ENCODE measurements around the gene RPF1. TPM values are rescaled to one million over a fixed set of nuclear protein-coding genes. Genes with fewer than 3 reads are reported as not detected.
"Not testable (repeated sequence)": the region's sequence is repeated elsewhere in the genome, so short reads cannot be mapped to it uniquely, and the experiment has no call there.

Gene RPF1
- 29.9 TPM for total RNA-seq
- long read RNA-seq, transcript RPF1-201 (9 exons, 1,385 nt), result major isoform, 15 of 16 reads
- long read RNA-seq, partial matches to known transcripts, result 1 of 16 reads
- long read RNA-seq, other reads (novel, unspliced or antisense), result 0 of 16 reads

- ATAC-seq (ENCODE audit: poor library complexity) (peak; percentile 98), DNase-seq (peak; percentile 86)
Observed at GRCh38 chr1:84478876-84479868, at the start of gene RPF1. TSS of gene RPF1 (plus strand) at chr1:84479266. CDS start at chr1:84479282, 16 bp downstream.

GRCh38 chr1:84430546-84430945 is 48.5 kb upstream of the RPF1 start:
- DNase-seq, result no peak
- intact Hi-C loops (cut with DNase I), result loop anchor here (10.0 kb wide), 2 partner anchors 324 to 496 kb away; no protein-coding TSS in a partner anchor
- no peak for ATAC-seq (ENCODE audit: poor library complexity)

More at GRCh38 chr1:84478876-84479868, at the start of gene RPF1:
- intact Hi-C loops (cut with DNase I), result no loop called here

- intact Hi-C loops (cut with DNase I), result loop anchor here (10.0 kb wide), 2 partner anchors 321 to 499 kb away; no protein-coding TSS in a partner anchor
- DNase-seq (peak; percentile 45), ATAC-seq (ENCODE audit: poor library complexity) (peak; percentile 91)
Observed at GRCh38 chr1:84433258-84434080, 45.6 kb upstream of the RPF1 start.

- no peak for ATAC-seq (ENCODE audit: poor library complexity)
- intact Hi-C loops (cut with DNase I), result loop anchor here (10.0 kb wide), 2 partner anchors 321 to 499 kb away; no protein-coding TSS in a partner anchor
Observed at GRCh38 chr1:84434081-84434769, 44.8 kb upstream of the RPF1 start.

GRCh38 chr1:84434801-84435549 is 44.1 kb upstream of the RPF1 start:
- ATAC-seq (ENCODE audit: poor library complexity), result no peak
- intact Hi-C loops (cut with DNase I), result loop anchor here (5.0 to 10.0 kb wide), 4 partner anchors 172 to 500 kb away; no protein-coding TSS in a partner anchor
- DNase-seq, result no peak

More at GRCh38 chr1:84434081-84434769, 44.8 kb upstream of the RPF1 start:
- DNase-seq, result no peak

- DNase-seq, result no peak
- intact Hi-C loops (cut with DNase I), result loop anchor here (5.0 to 10.0 kb wide), 4 partner anchors 170 to 502 kb away; no protein-coding TSS in a partner anchor
- peak; percentile 34 for ATAC-seq (ENCODE audit: poor library complexity)
Observed at GRCh38 chr1:84436876-84437655, 42.0 kb upstream of the RPF1 start.

- intact Hi-C loops (cut with DNase I), result loop anchor here (10.0 kb wide), 1 partner anchor 493 kb away; no protein-coding TSS in a partner anchor
- peak; percentile 92 for ATAC-seq (ENCODE audit: poor library complexity)
- no peak for DNase-seq
Observed at GRCh38 chr1:84442256-84442655, 36.8 kb upstream of the RPF1 start.

GRCh38 chr1:84442747-84443646 is 36.1 kb upstream of the RPF1 start:
- ATAC-seq (ENCODE audit: poor library complexity), result peak; percentile 20
- intact Hi-C loops (cut with DNase I), result loop anchor here (10.0 kb wide), 1 partner anchor 492 kb away; no protein-coding TSS in a partner anchor
- DNase-seq, result not testable (repeated sequence)

- ATAC-seq (ENCODE audit: poor library complexity); DNase-seq: not testable (repeated sequence)
- intact Hi-C loops (cut with DNase I), result loop anchor here (10.0 kb wide), 1 partner anchor 486 kb away; no protein-coding TSS in a partner anchor
Observed at GRCh38 chr1:84448704-84449103, 30.4 kb upstream of the RPF1 start.

GRCh38 chr1:84450910-84451309 is 28.2 kb upstream of the RPF1 start:
- intact Hi-C loops (cut with DNase I), result loop anchor here (5.0 kb wide), 1 partner anchor 171 kb away; no protein-coding TSS in a partner anchor
- ATAC-seq (ENCODE audit: poor library complexity) (no peak), DNase-seq (no peak)

GRCh38 chr1:84452436-84452835 is 26.6 kb upstream of the RPF1 start:
- ATAC-seq (ENCODE audit: poor library complexity) (no peak), DNase-seq (no peak)
- intact Hi-C loops (cut with DNase I), result loop anchor here (5.0 kb wide), 1 partner anchor 170 kb away; no protein-coding TSS in a partner anchor

- no peak for DNase-seq
- no peak for ATAC-seq (ENCODE audit: poor library complexity)
- intact Hi-C loops (cut with DNase I), result no loop called here
Observed at GRCh38 chr1:84462118-84462517, 16.9 kb upstream of the RPF1 start.

GRCh38 chr1:84467298-84467697 is 11.8 kb upstream of the RPF1 start:
- ATAC-seq (ENCODE audit: poor library complexity) (no peak), DNase-seq (no peak)
- intact Hi-C loops (cut with DNase I), result no loop called here

GRCh38 chr1:84476225-84476624 is 2.8 kb upstream of the RPF1 start:
- DNase-seq (no peak), ATAC-seq (ENCODE audit: poor library complexity) (no peak)
- intact Hi-C loops (cut with DNase I), result no loop called here

- DNase-seq (no peak), ATAC-seq (ENCODE audit: poor library complexity) (no peak)
- intact Hi-C loops (cut with DNase I), result no loop called here
Observed at GRCh38 chr1:84479998-84480397, 932 bp downstream of the RPF1 start.
